GM12878 (cell line): ENCODE results near the gene SLAMF1. TPM values are rescaled to one million over a fixed set of nuclear protein-coding genes. Genes with fewer than 3 reads are reported as not detected.

Experiments
- HDAC6 ChIP-seq: fragments of 200-600 bp; sonication (generic); IDR thresholded peaks from one replicate; pipeline ENCODE4 v1.8.0; 2017; ENCODE audit warnings: antibody characterized with exemption; ENCODE audit not compliant: unreplicated experiment
- MEF2A ChIP-seq: IDR thresholded peaks from 2 replicates; pipeline ENCODE4 v1.6.1; 2011; ENCODE audit warnings: low read depth, mild to moderate bottlenecking, low read length, moderate library complexity; ENCODE audit not compliant: insufficient read depth
- POLR2A ChIP-seq: IDR thresholded peaks from 2 replicates; pipeline ENCODE4 v1.6.1; 2011; ENCODE audit warnings: low read depth, mild to moderate bottlenecking, low read length
- RBBP5 ChIP-seq: fragments of 200-600 bp; sonication (generic); conservative IDR thresholded peaks from 2 replicates; pipeline ENCODE4 v1.6.1; 2016
- RCOR1 ChIP-seq: conservative IDR thresholded peaks from 2 replicates; pipeline ENCODE4 v1.6.1; 2012; ENCODE audit warnings: low read depth, low read length, improper control_type of control experiment
- RELA ChIP-seq: fragments of 450-650 bp; IDR thresholded peaks from 2 replicates; pipeline ENCODE4 v1.8.0; 2014; ENCODE audit warnings: borderline replicate concordance; ENCODE audit not compliant: partially characterized antibody
- SMARCA5 ChIP-seq: fragments of 450-650 bp; IDR thresholded peaks from 2 replicates; pipeline ENCODE4 v1.6.1; 2017; ENCODE audit warnings: mild to moderate bottlenecking
- TCF3 ChIP-seq: IDR thresholded peaks from 2 replicates; pipeline ENCODE4 v1.6.1; 2012; ENCODE audit warnings: low read depth, mild to moderate bottlenecking, low read length, borderline replicate concordance; ENCODE audit not compliant: insufficient read depth
- polyA plus RNA-seq, 11 experiments: library from polyadenylated mRNA; depleted of rRNA in 4 of 11; unstranded in 6 of 11; stranded (reverse) in 5 of 11; fragments of >200 nt; fragmentation: Nextera tagmentation in 4 of 11; fragmentation: Illumina TruSeq in 1 of 11; extraction: Ambion mirVana in 4 of 11; extraction: Trizol in 1 of 11; gene quantifications; 1 replicate in 1 of 11; 2 replicates in 10 of 11; pipeline versions ENCODE4 v1.2.1 to v1.2.3, GENCODE V29; 2011 to 2016; ENCODE audit warnings: inconsistent platforms in 2 of 11, missing spikeins in 2 of 11, low read depth in 1 of 11
- total RNA-seq, 4 experiments: library from RNA; depleted of rRNA in 3 of 4; stranded (reverse); fragments of >200 nt in 3 of 4; fragmentation: Illumina TruSeq in 1 of 4; extraction: Trizol in 1 of 4; gene quantifications; 2 replicates each; pipeline versions ENCODE4 v1.2.1 to v1.2.3, GENCODE V29; 2013 to 2021
- TF ChIP-seq, protein P1 (sequence below): IDR thresholded peaks from 2 replicates; pipeline ENCODE4 v1.6.1; 2012; ENCODE audit warnings: low read length, inconsistent platforms
- TF ChIP-seq, protein P2 (sequence below): fragments of 450-650 bp; conservative IDR thresholded peaks from 2 replicates; pipeline ENCODE4 v1.6.1; 2017; ENCODE audit warnings: mild to moderate bottlenecking, moderate library complexity
- TF ChIP-seq, protein P3 (sequence below): IDR thresholded peaks from 2 replicates; pipeline ENCODE4 v1.6.1; 2011; ENCODE audit warnings: borderline replicate concordance, low read depth, mild to moderate bottlenecking, moderate library complexity, mixed read lengths, low read length; ENCODE audit not compliant: insufficient read depth; ENCODE audit errors: extremely low read length

SLAMF1 gene
- total and polyA plus RNA-seq, 10 of the 15 experiments (the other 5 are each of a cell fraction or from before 2014, with no cell fraction given), result 87.3 to 260 (median 131) TPM

DNA sequence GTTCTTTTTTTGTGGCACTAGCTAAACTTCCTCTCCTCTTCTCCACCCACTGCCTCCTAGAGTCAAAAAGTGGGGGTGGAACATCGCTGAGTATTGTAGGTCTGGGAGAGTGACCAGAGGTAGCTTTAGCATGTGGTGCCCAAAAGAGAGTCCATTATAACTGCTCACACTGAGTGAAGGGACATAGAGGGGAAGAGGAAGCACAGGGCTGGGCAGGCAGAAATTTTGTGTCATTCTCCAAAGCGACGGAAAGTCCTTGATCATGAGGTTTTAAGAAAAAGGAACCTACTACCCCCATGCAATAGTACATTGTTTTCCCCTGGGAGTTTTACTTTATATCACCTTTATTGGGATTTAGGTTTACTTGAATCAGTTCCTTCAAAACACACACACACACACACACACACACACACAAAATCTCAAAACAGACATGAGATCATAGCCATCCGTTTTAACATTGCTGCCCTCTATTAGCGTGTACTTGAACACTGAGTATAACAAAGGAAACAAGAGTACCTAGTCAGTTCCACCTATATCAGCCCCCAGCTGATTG is 71.7 kb downstream of the SLAMF1 start (continued):
- TF ChIP-seq, protein P1, sequence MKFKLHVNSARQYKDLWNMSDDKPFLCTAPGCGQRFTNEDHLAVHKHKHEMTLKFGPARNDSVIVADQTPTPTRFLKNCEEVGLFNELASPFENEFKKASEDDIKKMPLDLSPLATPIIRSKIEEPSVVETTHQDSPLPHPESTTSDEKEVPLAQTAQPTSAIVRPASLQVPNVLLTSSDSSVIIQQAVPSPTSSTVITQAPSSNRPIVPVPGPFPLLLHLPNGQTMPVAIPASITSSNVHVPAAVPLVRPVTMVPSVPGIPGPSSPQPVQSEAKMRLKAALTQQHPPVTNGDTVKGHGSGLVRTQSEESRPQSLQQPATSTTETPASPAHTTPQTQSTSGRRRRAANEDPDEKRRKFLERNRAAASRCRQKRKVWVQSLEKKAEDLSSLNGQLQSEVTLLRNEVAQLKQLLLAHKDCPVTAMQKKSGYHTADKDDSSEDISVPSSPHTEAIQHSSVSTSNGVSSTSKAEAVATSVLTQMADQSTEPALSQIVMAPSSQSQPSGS, result 0 out of 2 replicates have a peak, but pooled peaks have one; percentile 40
- TF ChIP-seq POLR2A (no peak), TCF3 (no peak), RCOR1 (no peak), RELA (no peak), MEF2A (0 out of 2 replicates have a peak, but pooled peaks have one; percentile 7), SMARCA5 (no peak), HDAC6 (no peak), RBBP5 (no peak)
- TF ChIP-seq, protein P2, sequence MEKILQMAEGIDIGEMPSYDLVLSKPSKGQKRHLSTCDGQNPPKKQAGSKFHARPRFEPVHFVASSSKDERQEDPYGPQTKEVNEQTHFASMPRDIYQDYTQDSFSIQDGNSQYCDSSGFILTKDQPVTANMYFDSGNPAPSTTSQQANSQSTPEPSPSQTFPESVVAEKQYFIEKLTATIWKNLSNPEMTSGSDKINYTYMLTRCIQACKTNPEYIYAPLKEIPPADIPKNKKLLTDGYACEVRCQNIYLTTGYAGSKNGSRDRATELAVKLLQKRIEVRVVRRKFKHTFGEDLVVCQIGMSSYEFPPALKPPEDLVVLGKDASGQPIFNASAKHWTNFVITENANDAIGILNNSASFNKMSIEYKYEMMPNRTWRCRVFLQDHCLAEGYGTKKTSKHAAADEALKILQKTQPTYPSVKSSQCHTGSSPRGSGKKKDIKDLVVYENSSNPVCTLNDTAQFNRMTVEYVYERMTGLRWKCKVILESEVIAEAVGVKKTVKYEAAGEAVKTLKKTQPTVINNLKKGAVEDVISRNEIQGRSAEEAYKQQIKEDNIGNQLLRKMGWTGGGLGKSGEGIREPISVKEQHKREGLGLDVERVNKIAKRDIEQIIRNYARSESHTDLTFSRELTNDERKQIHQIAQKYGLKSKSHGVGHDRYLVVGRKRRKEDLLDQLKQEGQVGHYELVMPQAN, result no peak
- TF ChIP-seq, protein P3, sequence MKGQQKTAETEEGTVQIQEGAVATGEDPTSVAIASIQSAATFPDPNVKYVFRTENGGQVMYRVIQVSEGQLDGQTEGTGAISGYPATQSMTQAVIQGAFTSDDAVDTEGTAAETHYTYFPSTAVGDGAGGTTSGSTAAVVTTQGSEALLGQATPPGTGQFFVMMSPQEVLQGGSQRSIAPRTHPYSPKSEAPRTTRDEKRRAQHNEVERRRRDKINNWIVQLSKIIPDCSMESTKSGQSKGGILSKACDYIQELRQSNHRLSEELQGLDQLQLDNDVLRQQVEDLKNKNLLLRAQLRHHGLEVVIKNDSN, result no peak
